ENCODE data around the gene ACCS. TPM values are rescaled to one million over a fixed set of nuclear protein-coding genes. Genes with fewer than 3 reads are reported as not detected.

ACCS gene
- total RNA-seq, 1 donor from 2014 or later = 7.9 TPM

DNA sequence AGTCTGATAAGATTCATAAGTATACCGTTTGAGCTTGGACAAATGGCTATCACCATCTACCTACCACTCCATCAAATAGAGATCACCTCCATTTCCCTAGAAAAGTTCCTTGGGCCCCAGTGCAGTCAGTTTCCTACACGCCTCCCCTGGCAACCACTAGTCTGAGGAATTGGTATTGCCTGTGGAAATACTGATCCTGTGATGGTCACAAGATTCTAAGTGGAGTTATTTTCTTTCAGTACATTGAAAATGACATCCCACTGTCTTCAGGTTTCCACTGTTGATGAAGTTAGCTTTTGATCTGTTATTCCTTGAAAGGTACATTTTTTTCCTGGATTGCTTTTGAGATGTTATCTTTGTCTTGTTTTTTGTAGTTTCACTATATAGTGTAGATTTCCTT is 22.9 kb upstream of the ACCS start:
- Histone ChIP-seq H3K4me3 (no peak overlapping the region), H3K27me3 (ENCODE audit: low read depth) (no peaks in the 10 kb centered on the region), H3K27ac (replicated peaks) (no peak overlapping the region), H3K36me3 (no peaks in the 10 kb centered on the region), H3K4me1 (no peaks in the 10 kb centered on the region), H3K9me3 (replicated peaks) (peaks cover 11% of the 10 kb centered on the region)
- no peak for DNase-seq
- intact Hi-C loops (cut with micrococcal nuclease) = no loop called here
- no peak for TF ChIP-seq CTCF (IDR thresholded peaks at IDR 0.05; ENCODE audit: borderline replicate concordance)

- Histone ChIP-seq H3K4me3 (no peak overlapping the region), H3K36me3 (no peaks in the 10 kb centered on the region), H3K9me3 (replicated peaks) (peaks cover 5% of the 10 kb centered on the region), H3K27me3 (ENCODE audit: low read depth) (peaks cover 3% of the 10 kb centered on the region), H3K27ac (replicated peaks) (no peak overlapping the region), H3K4me1 (no peaks in the 10 kb centered on the region)
- DNase-seq = no peak
- TF ChIP-seq CTCF (IDR thresholded peaks at IDR 0.05; ENCODE audit: borderline replicate concordance) = no peak
- intact Hi-C loops (cut with micrococcal nuclease) = no loop called here
These were observed 19.9 kb upstream of the ACCS start for GRCh38 chr11:44046182-44046581.

DNA sequence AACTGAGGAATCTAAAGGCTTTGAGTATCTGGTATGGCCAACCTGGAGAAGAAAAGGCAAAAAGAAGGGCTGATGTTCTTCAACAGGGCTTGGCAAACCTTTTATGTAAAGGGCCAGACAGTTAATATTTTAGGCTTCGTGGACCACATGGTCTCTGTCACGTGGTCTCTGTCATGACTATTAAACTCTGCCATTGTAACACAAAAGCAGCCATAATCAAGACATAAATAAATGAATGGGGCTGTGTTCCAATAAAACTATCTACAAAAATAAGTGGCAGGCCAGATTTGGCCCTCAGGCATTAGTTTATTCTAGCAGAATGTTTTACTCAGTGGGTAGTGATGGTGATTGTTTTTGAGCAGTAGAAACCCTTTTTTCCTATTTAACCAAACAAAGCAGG is 18.8 kb upstream of the ACCS start:
- no peaks in the 10 kb centered on the region for H3K4me1 ChIP-seq
- H3K27ac ChIP-seq (replicated peaks) = no peak overlapping the region
- peaks cover 3% of the 10 kb centered on the region for H3K27me3 ChIP-seq (ENCODE audit: low read depth)
- no peak for TF ChIP-seq CTCF (IDR thresholded peaks at IDR 0.05; ENCODE audit: borderline replicate concordance)
- H3K9me3 ChIP-seq (replicated peaks) = no peaks in the 10 kb centered on the region
- H3K36me3 ChIP-seq = no peaks in the 10 kb centered on the region
- no peak for DNase-seq
- intact Hi-C loops (cut with micrococcal nuclease) = no loop called here
- H3K4me3 ChIP-seq = no peak overlapping the region

- H3K4me3 ChIP-seq = no peak within 1 kb of the TSS
- no peaks in the 10 kb centered on the region for H3K36me3 ChIP-seq
- H3K4me1 ChIP-seq = no peaks in the 10 kb centered on the region
- no peak for DNase-seq
- TF ChIP-seq CTCF (IDR thresholded peaks at IDR 0.05; ENCODE audit: borderline replicate concordance) = no peak
- no peaks in the 10 kb centered on the region for H3K9me3 ChIP-seq (replicated peaks)
- peaks cover 3% of the 10 kb centered on the region for H3K27me3 ChIP-seq (ENCODE audit: low read depth)
- intact Hi-C loops (cut with micrococcal nuclease) = no loop called here
- H3K27ac ChIP-seq (replicated peaks) = no peak within 1 kb of the TSS
These were observed 18.1 kb upstream of the ACCS start, which contains the start of gene ACCSL for GRCh38 chr11:44047931-44048431. ACCSL (plus strand) TSS chr11:44047981; CDS start chr11:44048037, 56 bp downstream.

GRCh38 chr11:44049832-44050231 is 16.2 kb upstream of the ACCS start:
- no peaks in the 10 kb centered on the region for H3K9me3 ChIP-seq (replicated peaks)
- TF ChIP-seq CTCF (IDR thresholded peaks at IDR 0.05; ENCODE audit: borderline replicate concordance) = no peak
- H3K4me1 ChIP-seq = no peaks in the 10 kb centered on the region
- no peak overlapping the region for H3K27ac ChIP-seq (replicated peaks)
- H3K36me3 ChIP-seq = no peaks in the 10 kb centered on the region
- intact Hi-C loops (cut with micrococcal nuclease) = no loop called here
- no peak for DNase-seq
- no peak overlapping the region for H3K4me3 ChIP-seq
- peaks cover 3% of the 10 kb centered on the region for H3K27me3 ChIP-seq (ENCODE audit: low read depth)

Data from left ventricle myocardium inferior (tissue), 1 donor.